B cell (primary cell): ENCODE measurements around the gene P4HA1.

Experiments used
- EZH2 ChIP-seq: IDR thresholded peaks from 2 replicates; pipeline ENCODE4 v1.6.1; 2012; ENCODE audit warnings: borderline replicate concordance, low read depth, mild to moderate bottlenecking, moderate library complexity, low read length; ENCODE audit not compliant: insufficient read depth, poor library complexity, severe bottlenecking
- TF ChIP-seq, protein P1 (sequence below): fragments of 200-600 bp; IDR thresholded peaks from one replicate; pipeline ENCODE4 v1.8.0; 2022; ENCODE audit warnings: antibody characterized with exemption, mild to moderate bottlenecking

DNA sequence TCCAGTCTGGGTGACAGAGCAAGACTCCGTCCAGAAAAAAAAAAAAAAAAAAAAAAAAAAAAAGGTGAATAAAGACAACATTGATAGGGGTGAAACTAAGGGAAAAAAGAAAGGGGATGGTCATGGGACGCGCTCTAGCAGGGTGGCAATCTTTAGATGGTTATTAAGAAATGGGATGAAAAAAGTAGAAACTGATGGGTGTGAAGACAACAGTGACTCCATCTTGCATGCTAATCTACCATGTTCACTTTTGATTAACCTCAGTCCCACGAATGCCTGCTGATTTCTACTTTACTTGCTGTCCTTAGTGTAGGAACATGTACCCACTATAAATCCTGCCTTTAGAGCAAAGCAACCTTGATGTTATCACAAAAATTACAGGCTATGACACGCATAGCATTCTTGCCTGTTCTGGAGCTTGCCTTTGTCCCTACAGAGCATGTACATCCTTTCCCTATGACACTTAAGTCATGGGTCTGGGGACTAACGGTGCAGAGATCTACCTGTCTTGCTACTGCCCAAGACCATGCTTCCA lies 38.5 kb downstream of the P4HA1 start:
- TF ChIP-seq, protein P1, sequence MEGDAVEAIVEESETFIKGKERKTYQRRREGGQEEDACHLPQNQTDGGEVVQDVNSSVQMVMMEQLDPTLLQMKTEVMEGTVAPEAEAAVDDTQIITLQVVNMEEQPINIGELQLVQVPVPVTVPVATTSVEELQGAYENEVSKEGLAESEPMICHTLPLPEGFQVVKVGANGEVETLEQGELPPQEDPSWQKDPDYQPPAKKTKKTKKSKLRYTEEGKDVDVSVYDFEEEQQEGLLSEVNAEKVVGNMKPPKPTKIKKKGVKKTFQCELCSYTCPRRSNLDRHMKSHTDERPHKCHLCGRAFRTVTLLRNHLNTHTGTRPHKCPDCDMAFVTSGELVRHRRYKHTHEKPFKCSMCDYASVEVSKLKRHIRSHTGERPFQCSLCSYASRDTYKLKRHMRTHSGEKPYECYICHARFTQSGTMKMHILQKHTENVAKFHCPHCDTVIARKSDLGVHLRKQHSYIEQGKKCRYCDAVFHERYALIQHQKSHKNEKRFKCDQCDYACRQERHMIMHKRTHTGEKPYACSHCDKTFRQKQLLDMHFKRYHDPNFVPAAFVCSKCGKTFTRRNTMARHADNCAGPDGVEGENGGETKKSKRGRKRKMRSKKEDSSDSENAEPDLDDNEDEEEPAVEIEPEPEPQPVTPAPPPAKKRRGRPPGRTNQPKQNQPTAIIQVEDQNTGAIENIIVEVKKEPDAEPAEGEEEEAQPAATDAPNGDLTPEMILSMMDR: no peak
- TF ChIP-seq EZH2: no peak
